K562 (cell line): ENCODE results near the gene DAGLA. TPM values are rescaled to one million over a fixed set of nuclear protein-coding genes. Genes with fewer than 3 reads are reported as not detected.

Experiments
- ATAC-seq: fragments of 200-7000 bp; cut with Tn5 transposase; 3 replicates; pipeline ENCODE4 v1.9.1; 2020; ENCODE audit warnings: moderate library complexity
- BruUV-seq: library from RNA; stranded (reverse); fragments of 400-500 nt; replicated peaks from 2 replicates; lab custom pipeline; 2021; lab: Mats Ljungman, UMichigan
- CTCF ChIA-PET: fragments of 300-600 bp; formaldehyde crosslinking; extraction: SDS; loops from one replicate; lab custom pipeline; 2021; ENCODE audit warnings: low intra/inter-chr PET ratio; lab: Yijun Ruan, JAX
- POLR2A ChIA-PET: fragments of 300-600, 350-650 bp; sonication (Branson Sonifier 250); formaldehyde crosslinking; extraction: SDS; loops from one replicate; lab custom pipeline; 2021; ENCODE audit warnings: antibody characterized with exemption, inconsistent platforms; lab: Yijun Ruan, JAX
- DNase-seq, 4 experiments: peaks; one replicate each; pipeline versions ENCODE4 v3.0.0 to v3.0.0-alpha.2; 2011 to 2018; ENCODE audit warnings: low spot score in 3 of 4, mixed read lengths in 3 of 4; ENCODE audit errors: extremely low read depth in 1 of 4
- FAIRE-seq: peaks from 2 replicates; lab custom pipeline; 2011; peaks lifted over from hg19 to GRCh38; lab: Jason Lieb, UNC
- H2AFZ ChIP-seq: 2 replicates; pipeline ENCODE4 v1.6.0; 2011; ENCODE audit warnings: low read depth, low read length, control low read depth, inconsistent platforms
- H3K27ac ChIP-seq: fragments of 200-600 bp; 3 replicates; pipeline ENCODE4 v1.8.0; 2011; ENCODE audit warnings: low read depth, mild to moderate bottlenecking, control low read depth, inconsistent platforms, low read length, moderate library complexity, mixed read lengths; ENCODE audit errors: extremely low read depth
- H3K27me3 ChIP-seq, 2 experiments: fragments of 300-600 bp in 1 of 2; 2 replicates in 1 of 2; 3 replicates in 1 of 2; pipeline versions ENCODE4 v1.6.0 to v1.8.0; 2011; ENCODE audit warnings: inconsistent platforms in 2 of 2, low read length in 2 of 2, mild to moderate bottlenecking in 1 of 2, mixed read lengths in 1 of 2, moderate library complexity in 1 of 2; ENCODE audit not compliant: control insufficient read depth in 2 of 2, insufficient read depth in 2 of 2
- H3K36me3 ChIP-seq: fragments of 300-600 bp; 3 replicates; pipeline ENCODE4 v1.8.0; 2011; ENCODE audit warnings: mild to moderate bottlenecking, low read length, inconsistent platforms; ENCODE audit not compliant: control insufficient read depth, insufficient read depth
- H3K4me1 ChIP-seq, 2 experiments: fragments of 200-600 bp in 1 of 2; replicated peaks in 1 of 2; 2 replicates in 1 of 2; 3 replicates in 1 of 2; pipeline versions ENCODE4 v1.5.1 to v1.8.0; 2011; ENCODE audit warnings: inconsistent platforms in 2 of 2, low read length in 2 of 2, mild to moderate bottlenecking in 1 of 2, mixed read lengths in 1 of 2, moderate library complexity in 1 of 2; ENCODE audit not compliant: control insufficient read depth in 2 of 2, insufficient read depth in 2 of 2
- H3K4me2 ChIP-seq: 2 replicates; pipeline ENCODE4 v1.6.1; 2011; ENCODE audit warnings: low read length, control low read depth, inconsistent platforms, mixed read lengths; ENCODE audit not compliant: insufficient read depth
- H3K4me3 ChIP-seq: fragments of 200-600 bp; sonication (generic), shearing (Covaris generic); 2 replicates; pipeline ENCODE4 v1.5.1; 2016; ENCODE audit warnings: control low read depth, inconsistent platforms
- H3K79me2 ChIP-seq: fragments of 200-600 bp; 3 replicates; pipeline ENCODE4 v1.8.0; 2011; ENCODE audit warnings: low read length, inconsistent platforms; ENCODE audit not compliant: control insufficient read depth, insufficient read depth
- H3K9ac ChIP-seq, 2 experiments: 2 replicates each; pipeline versions ENCODE4 v1.6.0 to v1.6.1; 2011; ENCODE audit warnings: low read depth in 2 of 2, low read length in 2 of 2, control low read depth in 1 of 2, inconsistent platforms in 1 of 2, mild to moderate bottlenecking in 1 of 2, mixed read lengths in 1 of 2; ENCODE audit not compliant: insufficient read depth in 1 of 2
- H3K9me1 ChIP-seq: one replicate; pipeline ENCODE4 v1.6.0; 2011; ENCODE audit warnings: inconsistent platforms, mild to moderate bottlenecking, low read length, moderate library complexity; ENCODE audit not compliant: control insufficient read depth, insufficient read depth
- H3K9me3 ChIP-seq: replicated peaks from 2 replicates; pipeline ENCODE4 v1.5.1; 2011; ENCODE audit warnings: low read depth, low read length, inconsistent platforms; ENCODE audit not compliant: control insufficient read depth, insufficient read depth
- H4K20me1 ChIP-seq: replicated peaks from 2 replicates; pipeline ENCODE4 v1.6.1; 2011; ENCODE audit warnings: low read length, inconsistent platforms, mixed read lengths; ENCODE audit not compliant: control insufficient read depth, insufficient read depth
- AFF1 ChIP-seq, 2 experiments: fragments of 450-650 bp; IDR thresholded peaks; 2 replicates each; pipeline ENCODE4 v1.6.1; 2018; ENCODE audit warnings: mild to moderate bottlenecking in 2 of 2, low read depth in 1 of 2; ENCODE audit not compliant: partially characterized antibody in 2 of 2
- ELK3 ChIP-seq: fragments of 450-650 bp; formaldehyde crosslinking; IDR thresholded peaks from 2 replicates; pipeline ENCODE4 v1.4.0; 2020; ENCODE audit warnings: mild to moderate bottlenecking
- MAFG ChIP-seq: fragments of 450-650 bp; conservative IDR thresholded peaks from 2 replicates; pipeline ENCODE4 v1.6.1; 2016; ENCODE audit warnings: missing genetic modification characterization, missing compliant biosample characterization
- RBFOX2 ChIP-seq: fragments of 200-400 bp; formaldehyde crosslinking; IDR thresholded peaks from 2 replicates; pipeline ENCODE4 v1.6.1; 2017; ENCODE audit warnings: low read depth, mild to moderate bottlenecking, low read length, moderate library complexity
- ZBTB40 ChIP-seq, 2 experiments: fragments of 450-650 bp in 1 of 2; sonication (generic) in 1 of 2; formaldehyde crosslinking in 1 of 2; IDR thresholded peaks; 2 replicates each; pipeline versions ENCODE4 v1.7.1 to v1.9.0; 2016 to 2022; ENCODE audit warnings: inconsistent platforms in 1 of 2, mild to moderate bottlenecking in 1 of 2, missing genetic modification reagents in 1 of 2
- WGBS: fragments of 100-300 bp; shearing (Covaris generic); methylation state at CpG from one replicate; pipeline ENCODE4 v1.1.6; 2016; ENCODE audit warnings: low coverage, mixed read lengths; ENCODE audit not compliant: insufficient coverage; ENCODE audit errors: missing lambda C conversion rate; 5-methylcytosine and 5-hydroxymethylcytosine counted together
- in situ Hi-C: fragments of 300-500 bp; cut with MboI; formaldehyde crosslinking; loops from 4 replicates; pipeline ENCODE4 v1.15.0; 2018; ENCODE audit warnings: inconsistent platforms, mixed read lengths
- intact Hi-C: fragments of 100-400 bp; cut with micrococcal nuclease; formaldehyde crosslinking; loops from 2 replicates; pipeline ENCODE4 v1.14.2; 2022
- polyA plus RNA-seq, 8 experiments: library from polyadenylated mRNA; depleted of rRNA in 4 of 8; stranded (reverse) in 5 of 8; unstranded in 3 of 8; fragments of >200 nt; fragmentation: Nextera tagmentation in 2 of 8; fragmentation: Illumina TruSeq in 1 of 8; extraction: Ambion mirVana in 2 of 8; extraction: Trizol in 1 of 8; gene quantifications; 2 replicates each; pipeline versions ENCODE4 v1.2.1 to v1.2.3, GENCODE V29; 2011 to 2014; ENCODE audit warnings: inconsistent platforms in 1 of 8, missing spikeins in 1 of 8
- total RNA-seq, 7 experiments: library from RNA; depleted of rRNA in 6 of 7; stranded (reverse); fragments of >200 nt in 6 of 7; fragmentation: Illumina TruSeq in 2 of 7; extraction: Trizol in 2 of 7; gene quantifications; 2 replicates each; pipeline versions ENCODE4 v1.2.1 to v1.2.3, GENCODE V29; 2011 to 2021; ENCODE audit warnings: low replicate concordance in 1 of 7

DAGLA gene
- total and polyA plus RNA-seq, 9 of the 15 experiments (the other 6 are each of a cell fraction or from before 2014, with no cell fraction given): 0.03 to 0.16 (median 0.04) TPM; not detected in 4

GRCh38 chr11:61776561-61777075 is 96.4 kb downstream of the DAGLA start:
- no peaks in the 10 kb centered on the region for H3K27me3 ChIP-seq
- no peaks in the 10 kb centered on the region for H3K79me2 ChIP-seq
- no peak overlapping the region for H3K27ac ChIP-seq
- ChIA-PET CTCF (interaction anchor here (0.8 to 1.8 kb wide), 3 partner anchors 24 to 29 kb away, joined by 3 to 10 read pairs (median 3); no protein-coding TSS in a partner anchor), POLR2A (interaction anchor here (1.5 kb wide), 1 partner anchor 14 kb away, joined by 4 read pairs; no protein-coding TSS in a partner anchor)
- intact Hi-C loops (loop anchor here (1.0 kb wide), 1 partner anchor 27 kb away; no protein-coding TSS in a partner anchor), in situ Hi-C loops (no loop called here)
- H3K4me1 ChIP-seq: peaks cover 0 to 58% of the 10 kb centered on the region in 2 experiments; a peak in 2 of 5 replicates
- no peaks in the 10 kb centered on the region for H3K9me3 ChIP-seq
- no peak overlapping the region for H3K9ac ChIP-seq
- no peaks in the 10 kb centered on the region for H4K20me1 ChIP-seq
- ATAC-seq (peak; percentile 94), DNase-seq (peak; percentile 84 to 90 (median 86)), FAIRE-seq (peak; percentile 81)
- H2AFZ ChIP-seq: no peak overlapping the region
- peaks cover 22% of the 10 kb centered on the region; the same call in 2 of the 3 replicates for H3K36me3 ChIP-seq
- BruUV-seq: no TSS peak
- H3K4me3 ChIP-seq: no peak overlapping the region
- no peak overlapping the region for H3K4me2 ChIP-seq
- no peaks in the 10 kb centered on the region for H3K9me1 ChIP-seq
- WGBS: 60% methylated on average over 9 of the region's 9 CpGs
- no peak for TF ChIP-seq MAFG (tag)
- TF ChIP-seq RBFOX2: no peak
- TF ChIP-seq ZBTB40 (IDR thresholded peaks at IDR 0.05): no peak
- TF ChIP-seq ZBTB40 (CRISPR knock-in tag; IDR thresholded peaks at IDR 0.05): no peak
- TF ChIP-seq ELK3 (CRISPR knock-in tag): no peak
- no peak for TF ChIP-seq AFF1 (IDR thresholded peaks at IDR 0.05; ENCODE audit: low read depth in 1 of 2, partially characterized antibody in 2 of 2)
